HG02970 (cell line): Measurements from ENCODE around the gene PHTF2.

Source experiments
- ATAC-seq: cut with Tn5 transposase; IDR thresholded peaks from one replicate; pipeline ENCODE4 v1.9.1; 2021; ENCODE audit warnings: mild to moderate bottlenecking, moderate library complexity, moderate number of reproducible peaks; ENCODE audit not compliant: unreplicated experiment, low FRiP score

The PHTF2 gene

GRCh38 chr7:77917500-77918262, 119.1 kb downstream of the PHTF2 start:
- no peak for ATAC-seq

DNA sequence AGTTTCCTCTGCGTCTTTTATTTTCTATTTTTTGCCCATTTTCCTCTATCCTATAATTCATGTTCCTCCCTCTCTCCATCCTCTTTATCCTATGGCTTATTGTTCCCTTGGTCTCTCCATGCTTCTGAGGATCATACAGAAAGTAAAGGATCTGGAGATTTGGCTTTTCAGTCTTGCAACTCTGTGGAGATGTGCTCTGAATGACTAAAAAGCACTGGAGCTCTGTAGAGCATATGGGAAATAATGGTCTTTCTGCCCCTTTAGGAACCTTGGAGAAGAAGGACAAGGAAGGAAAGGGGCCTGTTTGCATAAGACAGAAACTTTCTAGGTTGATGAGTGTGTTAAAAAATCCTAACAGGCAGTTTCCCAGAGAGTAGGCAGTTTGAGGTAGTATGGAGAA, 120.1 kb downstream of the PHTF2 start:
- no peak for ATAC-seq

DNA sequence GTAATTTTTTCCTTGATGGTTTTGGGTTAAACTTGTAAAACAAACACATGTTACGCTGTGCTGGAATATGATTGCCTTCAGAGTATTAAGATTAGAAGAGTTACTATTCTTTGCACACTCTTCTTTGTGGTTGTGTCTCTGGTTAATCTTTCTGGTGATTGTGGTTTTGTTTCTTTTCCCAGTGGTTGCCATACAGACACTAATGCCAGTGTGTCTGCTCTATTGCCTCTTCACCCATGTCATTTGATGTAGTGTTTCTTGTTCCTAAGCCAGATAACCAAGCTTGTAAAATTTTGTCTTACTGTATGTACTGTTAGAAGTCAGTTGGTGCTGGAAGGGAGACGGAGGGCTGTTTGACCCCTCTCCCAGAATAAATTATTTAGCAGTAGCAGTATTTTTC, 124.8 kb downstream of the PHTF2 start:
- ATAC-seq = no peak

DNA sequence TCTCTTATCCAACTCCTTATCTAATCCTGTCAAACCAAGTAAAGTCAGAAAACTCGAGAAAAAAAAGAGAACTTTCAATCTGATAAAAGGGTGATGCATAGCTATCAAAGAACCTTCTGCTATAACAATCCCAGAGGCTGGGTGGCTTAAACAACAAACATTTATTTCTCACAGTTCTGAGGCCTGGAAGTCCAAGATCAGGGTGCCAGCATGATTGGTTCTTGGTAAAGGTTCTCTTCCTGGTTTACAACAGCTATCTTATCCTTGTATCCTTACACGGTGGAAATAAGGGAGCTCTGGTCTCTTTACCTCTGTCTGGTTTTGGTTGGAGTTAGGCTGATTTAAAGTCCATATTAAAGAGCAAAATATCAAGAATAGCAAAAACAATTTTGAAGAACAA, 131.9 kb downstream of the PHTF2 start:
- no peak for ATAC-seq

- no peak for ATAC-seq
Measured at GRCh38 chr7:77931841-77932240, 133.3 kb downstream of the PHTF2 start.

GRCh38 chr7:77933394-77933793, 134.8 kb downstream of the PHTF2 start:
- no peak for ATAC-seq

DNA sequence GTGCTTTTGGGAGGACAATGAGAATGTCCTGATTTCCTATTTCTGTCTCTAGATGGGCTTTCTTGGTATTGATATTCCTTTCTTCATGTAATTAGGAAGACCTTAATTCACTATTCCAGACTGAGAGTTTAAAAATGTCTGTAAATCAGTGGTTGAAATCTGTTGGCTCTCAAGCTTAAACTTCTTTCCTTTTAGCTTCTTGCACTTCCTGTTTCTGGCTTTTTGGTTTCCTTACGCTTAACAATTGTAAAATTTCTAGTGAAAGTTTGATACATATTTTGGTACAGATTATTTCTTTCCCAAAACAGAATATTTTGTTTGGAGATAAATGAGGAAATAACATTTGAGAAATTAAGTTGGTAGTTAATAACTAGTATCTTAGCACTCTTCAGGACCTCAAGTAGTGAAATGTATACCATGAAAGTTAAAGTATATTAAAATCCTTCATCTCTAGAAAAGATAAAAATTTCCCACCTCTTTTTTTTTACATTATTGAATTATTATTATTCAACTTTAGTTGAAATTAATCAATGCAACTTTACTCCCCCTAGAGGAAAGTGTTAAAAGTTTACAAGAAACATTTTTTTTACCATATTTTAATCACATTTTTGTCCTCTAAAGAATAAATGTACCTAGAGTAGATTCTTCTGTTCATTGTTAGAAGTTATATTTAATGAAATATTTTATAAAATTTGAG, 137.2 kb downstream of the PHTF2 start:
- no peak for ATAC-seq

- no peak for ATAC-seq
Measured at GRCh38 chr7:77940647-77941046, 142.1 kb downstream of the PHTF2 start.

DNA sequence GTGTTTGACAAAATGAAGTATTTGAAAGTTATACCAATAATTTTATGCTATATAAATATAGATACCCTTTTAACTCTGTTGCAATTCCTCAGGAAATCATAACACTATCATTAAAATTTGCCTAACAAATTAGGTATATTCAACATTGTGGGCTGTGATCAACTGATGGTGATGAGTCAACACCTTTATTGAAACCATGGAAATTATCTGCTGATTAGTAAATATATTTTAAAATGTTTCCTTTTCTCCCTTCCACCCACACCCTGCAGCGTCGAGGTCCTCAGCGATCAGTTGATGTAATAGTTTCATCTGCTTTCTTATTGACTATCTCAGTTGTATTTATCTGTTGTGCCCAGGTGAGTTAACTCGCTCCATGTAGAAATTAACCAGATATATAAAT, 143.9 kb downstream of the PHTF2 start:
- no peak for ATAC-seq

- ATAC-seq = no peak
Measured at GRCh38 chr7:77944183-77945182, 145.9 kb downstream of the PHTF2 start.

- no peak for ATAC-seq
Measured at GRCh38 chr7:77950548-77950947, 152.0 kb downstream of the PHTF2 start.

- no peak for ATAC-seq
Measured at GRCh38 chr7:77954773-77955555, 156.4 kb downstream of the PHTF2 start.

DNA sequence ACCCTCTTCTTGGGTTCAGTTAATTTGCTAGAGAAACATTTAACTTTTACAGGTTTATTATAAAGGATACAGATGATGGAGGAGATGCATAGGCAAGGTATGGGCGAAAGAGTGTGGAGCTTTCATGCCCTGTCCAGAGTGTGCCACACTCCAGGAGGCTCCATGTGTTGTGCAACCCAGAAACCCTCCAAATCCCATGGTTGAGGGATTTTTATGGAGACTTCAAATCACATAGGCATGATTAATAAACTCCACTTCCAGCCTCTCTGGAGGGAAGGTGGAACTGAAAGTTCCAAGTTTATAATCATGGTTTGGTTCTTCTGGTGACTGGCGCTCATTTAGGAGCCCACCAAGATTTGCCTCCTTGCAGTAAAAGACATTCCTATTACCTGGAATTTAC, 159.9 kb downstream of the PHTF2 start:
- no peak for ATAC-seq

DNA sequence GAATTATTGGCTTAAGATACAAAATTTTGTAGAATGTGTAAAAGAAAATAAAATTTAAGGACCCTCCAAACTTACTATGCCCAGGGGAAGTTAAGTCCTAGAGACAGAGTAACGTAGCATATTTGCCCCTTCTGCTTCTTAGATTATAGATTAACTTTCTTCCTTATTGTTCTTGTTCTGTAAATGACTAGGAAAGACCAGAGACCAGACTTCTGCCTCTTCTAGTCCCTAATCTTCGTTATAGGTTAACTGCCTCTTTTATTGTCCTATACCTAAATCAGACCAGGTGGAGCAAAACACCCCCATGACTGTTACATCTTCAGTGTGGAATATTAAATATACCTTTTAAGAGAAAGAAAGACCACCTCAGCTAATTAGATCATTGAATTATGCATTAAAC, 160.5 kb downstream of the PHTF2 start:
- ATAC-seq = no peak

DNA sequence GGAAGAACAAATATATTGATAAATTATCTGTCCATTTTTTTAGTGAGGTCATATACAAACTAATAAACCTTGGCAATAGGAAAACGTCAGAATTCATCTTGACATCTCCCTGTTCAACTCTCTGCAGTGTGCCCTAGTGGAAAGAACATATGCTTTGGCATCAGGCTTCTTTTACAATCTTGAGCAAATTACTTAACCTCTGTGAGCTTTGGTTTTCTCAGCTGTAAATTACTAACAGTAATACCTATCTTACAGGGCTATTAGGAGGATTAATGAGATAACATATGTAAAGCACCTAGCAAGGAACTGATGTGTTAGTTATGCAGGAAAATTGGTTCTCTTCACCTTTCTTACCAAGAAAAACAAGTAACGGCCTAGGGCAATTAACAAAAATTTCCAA, 161.8 kb downstream of the PHTF2 start:
- no peak for ATAC-seq

- ATAC-seq = no peak
Measured at GRCh38 chr7:77967429-77967828, 168.9 kb downstream of the PHTF2 start.

GRCh38 chr7:77971726-77972125, 173.2 kb downstream of the PHTF2 start:
- no peak for ATAC-seq

- no peak for ATAC-seq
Measured at GRCh38 chr7:77975672-77976480, 177.3 kb downstream of the PHTF2 start.

DNA sequence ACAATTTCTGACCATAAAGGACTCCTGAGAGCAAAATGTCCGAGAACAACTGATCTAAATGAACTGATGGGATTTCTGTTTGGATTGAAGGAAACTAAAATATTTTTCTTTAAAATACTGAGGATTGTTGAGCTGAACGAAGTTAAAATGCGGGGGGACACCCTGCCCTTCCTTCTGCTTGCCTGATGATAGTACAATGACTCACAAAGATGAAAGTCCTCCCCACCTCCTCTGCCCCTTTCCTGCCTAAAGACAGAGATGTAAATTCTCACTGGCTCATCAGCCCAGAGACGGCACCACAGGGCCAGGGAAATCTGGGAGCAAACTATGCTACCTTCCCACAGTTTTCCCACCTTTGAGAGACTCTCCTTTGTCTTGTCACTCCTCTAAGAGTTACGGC, 180.6 kb downstream of the PHTF2 start:
- no peak for ATAC-seq
